Gastrocnemius medialis (tissue), 4 donors: ENCODE results near the gene APAF1.

Experiments
- CTCF ChIP-seq, 5 experiments: fragments of 450-650 bp in 3 of 5; fragments of 200-600 bp in 2 of 5; sonication (generic) in 2 of 5; IDR thresholded peaks in 4 of 5; conservative IDR thresholded peaks in 1 of 5; 1 replicate in 4 of 5; 2 replicates in 1 of 5; pipeline ENCODE4 v1.5.1; 2016 to 2019; ENCODE audit warnings: antibody characterized with exemption in 5 of 5, mild to moderate bottlenecking in 3 of 5, moderate library complexity in 3 of 5
- POLR2A ChIP-seq, 2 donors: fragments of 450-650 bp; IDR thresholded peaks; one replicate each; pipeline ENCODE4 v1.6.1; 2017; ENCODE audit warnings: antibody characterized with exemption in 2 of 2, mild to moderate bottlenecking in 2 of 2, moderate library complexity in 2 of 2

- TF ChIP-seq CTCF (IDR thresholded peaks at IDR 0.05 in 4 of 5, conservative IDR thresholded peaks at IDR 0.05 in 1 of 5): no peak
- TF ChIP-seq POLR2A (IDR thresholded peaks at IDR 0.05): no peak
Measured at GRCh38 chr12:98783420-98783819, 138.3 kb downstream of the APAF1 start.
